HepG2 (cell line): ENCODE data around the gene OGFR. TPM values are rescaled to one million over a fixed set of nuclear protein-coding genes. Genes with fewer than 3 reads are reported as not detected.

Source experiments
- ARID5B ChIP-seq: IDR thresholded peaks from 2 replicates; pipeline ENCODE4 v1.4.0; 2020; ENCODE audit warnings: mild to moderate bottlenecking, missing genetic modification reagents
- ATF7 ChIP-seq, 2 experiments: fragments of 450-650 bp in 1 of 2; sonication (generic) in 1 of 2; formaldehyde crosslinking in 1 of 2; IDR thresholded peaks; 2 replicates each; pipeline versions ENCODE4 v1.4.0 to v1.6.1; 2016 to 2020; ENCODE audit warnings: antibody characterized with exemption in 1 of 2, mild to moderate bottlenecking in 1 of 2, missing genetic modification reagents in 1 of 2
- BCL6 ChIP-seq: IDR thresholded peaks from 2 replicates; pipeline ENCODE4 v1.6.1; 2016; ENCODE audit warnings: missing genetic modification reagents, missing compliant biosample characterization
- CBX5 ChIP-seq: sonication (generic); formaldehyde crosslinking; IDR thresholded peaks from 2 replicates; pipeline ENCODE4 v1.4.0; 2020; ENCODE audit warnings: missing genetic modification reagents, borderline replicate concordance
- CEBPB ChIP-seq: IDR thresholded peaks from 2 replicates; pipeline ENCODE4 v1.6.1; 2011; ENCODE audit warnings: low read depth, low read length, improper control_type of control experiment, borderline replicate concordance
- CREM ChIP-seq, 2 experiments: sonication (generic) in 1 of 2; formaldehyde crosslinking in 1 of 2; IDR thresholded peaks; 2 replicates each; pipeline versions ENCODE4 v1.4.0 to v1.6.1; 2016 to 2020; ENCODE audit warnings: antibody characterized with exemption in 1 of 2, mild to moderate bottlenecking in 1 of 2, missing genetic modification reagents in 1 of 2
- DBP ChIP-seq: sonication (generic); formaldehyde crosslinking; IDR thresholded peaks from 2 replicates; pipeline ENCODE4 v1.4.0; 2020; ENCODE audit warnings: missing genetic modification reagents; ENCODE audit errors: not compliant biosample characterization
- E2F5 ChIP-seq: sonication (generic); formaldehyde crosslinking; conservative IDR thresholded peaks from 2 replicates; pipeline ENCODE4 v1.4.0; 2020; ENCODE audit warnings: missing genetic modification reagents
- JUN ChIP-seq: sonication (generic); formaldehyde crosslinking; IDR thresholded peaks from 2 replicates; pipeline ENCODE4 v1.4.0; 2020; ENCODE audit warnings: mild to moderate bottlenecking, missing genetic modification reagents
- KDM5A ChIP-seq: fragments of 200-600 bp; sonication (generic); IDR thresholded peaks from 2 replicates; pipeline ENCODE4 v1.7.0; 2018; ENCODE audit warnings: antibody characterized with exemption, mild to moderate bottlenecking, low read length, borderline replicate concordance
- MAZ ChIP-seq, 2 experiments: sonication (generic) in 1 of 2; formaldehyde crosslinking in 1 of 2; IDR thresholded peaks; 2 replicates each; pipeline versions ENCODE4 v1.5.0 to v1.6.1; 2012 to 2020; ENCODE audit warnings: low read depth in 2 of 2, mild to moderate bottlenecking in 2 of 2, borderline replicate concordance in 1 of 2, improper control_type of control experiment in 1 of 2, low read length in 1 of 2, missing genetic modification reagents in 1 of 2, moderate library complexity in 1 of 2
- MIXL1 ChIP-seq: IDR thresholded peaks from 2 replicates; pipeline ENCODE4 v1.6.1; 2016
- MTA3 ChIP-seq: sonication (generic); formaldehyde crosslinking; IDR thresholded peaks from 2 replicates; pipeline ENCODE4 v1.4.0; 2020; ENCODE audit warnings: missing genetic modification reagents
- POLR2G ChIP-seq: fragments of 200-400 bp; formaldehyde crosslinking; IDR thresholded peaks from 2 replicates; pipeline ENCODE4 v1.6.1; 2018; ENCODE audit warnings: mild to moderate bottlenecking, low read depth, low read length, moderate library complexity
- TFAP4 ChIP-seq: sonication (generic); IDR thresholded peaks from 2 replicates; pipeline ENCODE4 v1.6.1; 2016; ENCODE audit warnings: low read depth, borderline replicate concordance
- TSC22D2 ChIP-seq: sonication (generic); formaldehyde crosslinking; IDR thresholded peaks from 2 replicates; pipeline ENCODE4 v1.5.1; 2020; ENCODE audit warnings: missing genetic modification reagents, mild to moderate bottlenecking, borderline replicate concordance
- ZNF12 ChIP-seq: sonication (generic); formaldehyde crosslinking; IDR thresholded peaks from 2 replicates; pipeline ENCODE4 v1.5.0; 2020; ENCODE audit warnings: missing genetic modification reagents
- ZNF256 ChIP-seq: sonication (generic); formaldehyde crosslinking; conservative IDR thresholded peaks from 2 replicates; pipeline ENCODE4 v1.4.0; 2020; ENCODE audit warnings: missing genetic modification reagents
- ZNF776 ChIP-seq: sonication (generic); formaldehyde crosslinking; IDR thresholded peaks from 2 replicates; pipeline ENCODE4 v1.4.0; 2020; ENCODE audit warnings: mild to moderate bottlenecking, missing genetic modification reagents
- ZNF790 ChIP-seq: sonication (generic); formaldehyde crosslinking; IDR thresholded peaks from 2 replicates; pipeline ENCODE4 v1.8.0; 2022; ENCODE audit warnings: missing genetic modification reagents, mild to moderate bottlenecking, borderline replicate concordance
- ZNF850 ChIP-seq: sonication (generic); formaldehyde crosslinking; conservative IDR thresholded peaks from 2 replicates; pipeline ENCODE4 v1.9.0; 2021; ENCODE audit warnings: mild to moderate bottlenecking, missing genetic modification reagents
- ZSCAN30 ChIP-seq: sonication (generic); formaldehyde crosslinking; IDR thresholded peaks from 2 replicates; pipeline ENCODE4 v1.5.0; 2020; ENCODE audit warnings: mild to moderate bottlenecking, missing genetic modification reagents
- polyA plus RNA-seq, 8 experiments: library from polyadenylated mRNA; depleted of rRNA in 3 of 8; stranded (reverse) in 7 of 8; unstranded in 1 of 8; fragments of >200 nt; fragmentation: Illumina TruSeq in 4 of 8; extraction: Trizol in 4 of 8; gene quantifications; 2 replicates each; pipeline versions ENCODE4 v1.2.1 to v1.2.3, GENCODE V29; 2011 to 2016; ENCODE audit warnings: low read depth in 4 of 8, missing spikeins in 1 of 8, mixed read lengths in 1 of 8; ENCODE audit not compliant: insufficient read depth in 1 of 8
- total RNA-seq, 5 experiments: library from RNA; depleted of rRNA; stranded (reverse); fragments of >200 nt; fragmentation: Illumina TruSeq; extraction: Trizol; gene quantifications; 2 replicates each; pipeline ENCODE4 v1.2.3, GENCODE V29; 2016; ENCODE audit warnings: low read depth in 1 of 5

Gene OGFR
- total and polyA plus RNA-seq, 2 of the 13 experiments (the other 11 are each of a cell fraction or from before 2014, with no cell fraction given) = 47.7 to 81.8 TPM

- TF ChIP-seq CREM (IDR thresholded peaks at IDR 0.05) (peak; percentile 5; the same call in 1 of the 2 replicates), CREM (CRISPR knock-in tag; IDR thresholded peaks at IDR 0.05) (no peak), E2F5 (CRISPR knock-in tag) (no peak), MAZ (IDR thresholded peaks at IDR 0.05; ENCODE audit: borderline replicate concordance, low read depth, low read length) (peak; percentile 59; the same call in 1 of the 2 replicates), MAZ (CRISPR knock-in tag; IDR thresholded peaks at IDR 0.05; ENCODE audit: low read depth) (no peak; the same call in 1 of the 2 replicates), JUN (CRISPR knock-in tag) (no peak), ZNF776 (CRISPR knock-in tag) (peak; percentile 21), ZNF256 (CRISPR knock-in tag) (0 out of 2 replicates have a peak, but pooled peaks have one; percentile 49), MTA3 (CRISPR knock-in tag) (no peak), BCL6 (peak; percentile 41), KDM5A (no peak), MIXL1 (CRISPR knock-in tag) (no peak), ZNF850 (CRISPR knock-in tag) (no peak), TFAP4 (peak; percentile 73; the same call in 1 of the 2 replicates), ATF7 (IDR thresholded peaks at IDR 0.05) (no peak), ATF7 (CRISPR knock-in tag; IDR thresholded peaks at IDR 0.05) (no peak), ZNF12 (CRISPR knock-in tag) (peak; percentile 66; the same call in 1 of the 2 replicates), ARID5B (peak; percentile 76), ZNF790 (CRISPR knock-in tag) (no peak), ZSCAN30 (CRISPR knock-in tag) (no peak), TSC22D2 (0 out of 2 replicates have a peak, but pooled peaks have one; percentile 19), DBP (CRISPR knock-in tag) (no peak), POLR2G (peak; percentile 32), CBX5 (no peak; the same call in 1 of the 2 replicates), CEBPB (no peak)
Observed at GRCh38 chr20:62818592-62819493, 14.2 kb downstream of the OGFR start (continued).
